OCI-LY1 (cell line): Measurements from ENCODE around the gene HAUS3.

Source experiments
- CTCF ChIP-seq: fragments of 200-600 bp; sonication (generic), shearing (Covaris generic); IDR thresholded peaks from 2 replicates; pipeline ENCODE4 v1.5.1; 2017; ENCODE audit warnings: mild to moderate bottlenecking, antibody characterized with exemption, low read length, moderate library complexity, mixed read lengths
- EZH2 ChIP-seq: fragments of 200-600 bp; sonication (generic), shearing (Covaris generic); IDR thresholded peaks from 2 replicates; pipeline ENCODE4 v1.8.0; 2017; ENCODE audit warnings: borderline replicate concordance, mixed run types, mild to moderate bottlenecking, antibody characterized with exemption, low read length, moderate library complexity, mixed read lengths

DNA sequence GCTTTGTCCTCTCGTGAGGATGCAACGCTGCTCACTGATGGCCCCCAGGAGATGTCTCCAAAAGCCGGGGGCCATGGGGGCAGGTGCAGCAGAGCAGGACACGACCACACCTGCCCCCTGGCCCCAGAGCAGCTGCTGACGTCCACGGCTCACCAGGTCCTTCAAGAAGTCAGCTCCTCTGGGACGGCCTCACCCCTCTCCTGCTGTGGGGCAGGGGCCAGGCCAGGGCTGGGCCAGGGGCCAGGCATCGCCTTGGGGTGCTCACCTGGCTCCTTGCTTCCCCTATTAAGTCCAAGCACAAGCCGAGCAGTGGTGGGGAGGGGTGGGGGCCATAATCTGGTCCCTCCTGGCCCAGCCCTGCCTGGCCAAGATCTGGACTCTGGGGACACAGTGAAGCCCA is 48.6 kb upstream of the HAUS3 start:
- TF ChIP-seq CTCF (no peak), EZH2 (no peak)
